Measurements from ENCODE around the gene CCT5. TPM values are rescaled to one million over a fixed set of nuclear protein-coding genes. Genes with fewer than 3 reads are reported as not detected.

Gene CCT5
- total RNA-seq, 1 donor from 2014 or later: 159 TPM

- no peak overlapping the region for H3K4me3 Mint-ChIP-seq (ENCODE audit: unreplicated experiment)
- H3K4me1 Mint-ChIP-seq (ENCODE audit: unreplicated experiment): peaks cover 8% of the 10 kb centered on the region
- peaks cover 2% of the 10 kb centered on the region for H3K36me3 Mint-ChIP-seq (ENCODE audit: unreplicated experiment)
- no peak for TF ChIP-seq CTCF (IDR thresholded peaks at IDR 0.05)
- DNase-seq (ENCODE audit: extremely low spot score, unreplicated experiment): no peak
- no peaks in the 10 kb centered on the region for H3K27me3 Mint-ChIP-seq (ENCODE audit: unreplicated experiment)
- no peaks in the 10 kb centered on the region for H3K9me3 Mint-ChIP-seq (ENCODE audit: unreplicated experiment)
- no peak overlapping the region for H3K27ac Mint-ChIP-seq (ENCODE audit: unreplicated experiment)
Measured at GRCh38 chr5:10219068-10219467, 31.0 kb upstream of the CCT5 start.

- Mint-ChIP-seq H3K4me3 (ENCODE audit: unreplicated experiment) (no peak overlapping the region), H3K9me3 (ENCODE audit: unreplicated experiment) (peaks cover 5% of the 10 kb centered on the region), H3K27me3 (ENCODE audit: unreplicated experiment) (no peaks in the 10 kb centered on the region), H3K36me3 (ENCODE audit: unreplicated experiment) (peaks cover 7% of the 10 kb centered on the region), H3K27ac (ENCODE audit: unreplicated experiment) (no peak overlapping the region), H3K4me1 (ENCODE audit: unreplicated experiment) (peaks cover 8% of the 10 kb centered on the region)
- TF ChIP-seq CTCF (IDR thresholded peaks at IDR 0.05): peak; percentile 22
- DNase-seq (ENCODE audit: extremely low spot score, unreplicated experiment): no peak
Measured at GRCh38 chr5:10220248-10220647, 29.8 kb upstream of the CCT5 start.

- no peak overlapping the region for H3K27ac Mint-ChIP-seq (ENCODE audit: unreplicated experiment)
Measured at GRCh38 chr5:10222326-10222725, 27.8 kb upstream of the CCT5 start.

GRCh38 chr5:10227379-10227778 lies 22.7 kb upstream of the CCT5 start:
- Mint-ChIP-seq H3K27me3 (ENCODE audit: unreplicated experiment) (no peaks in the 10 kb centered on the region), H3K27ac (ENCODE audit: unreplicated experiment) (no peak overlapping the region), H3K36me3 (ENCODE audit: unreplicated experiment) (peaks cover 21% of the 10 kb centered on the region), H3K4me3 (ENCODE audit: unreplicated experiment) (no peak overlapping the region), H3K9me3 (ENCODE audit: unreplicated experiment) (peaks cover 8% of the 10 kb centered on the region), H3K4me1 (ENCODE audit: unreplicated experiment) (peaks cover 13% of the 10 kb centered on the region)
- TF ChIP-seq CTCF (IDR thresholded peaks at IDR 0.05): no peak
- peak; percentile 32 for DNase-seq (ENCODE audit: extremely low spot score, unreplicated experiment)

More at GRCh38 chr5:10222326-10222725, 27.8 kb upstream of the CCT5 start:
- Mint-ChIP-seq H3K4me1 (ENCODE audit: unreplicated experiment) (peaks cover 8% of the 10 kb centered on the region), H3K9me3 (ENCODE audit: unreplicated experiment) (peaks cover 8% of the 10 kb centered on the region), H3K4me3 (ENCODE audit: unreplicated experiment) (no peak overlapping the region), H3K27me3 (ENCODE audit: unreplicated experiment) (no peaks in the 10 kb centered on the region), H3K36me3 (ENCODE audit: unreplicated experiment) (peaks cover 18% of the 10 kb centered on the region)
- DNase-seq (ENCODE audit: extremely low spot score, unreplicated experiment): peak; percentile 65
- no peak for TF ChIP-seq CTCF (IDR thresholded peaks at IDR 0.05)

- Mint-ChIP-seq H3K4me1 (ENCODE audit: unreplicated experiment) (peaks cover 13% of the 10 kb centered on the region), H3K4me3 (ENCODE audit: unreplicated experiment) (no peak overlapping the region), H3K27me3 (ENCODE audit: unreplicated experiment) (no peaks in the 10 kb centered on the region), H3K27ac (ENCODE audit: unreplicated experiment) (no peak overlapping the region), H3K36me3 (ENCODE audit: unreplicated experiment) (peaks cover 21% of the 10 kb centered on the region), H3K9me3 (ENCODE audit: unreplicated experiment) (peaks cover 8% of the 10 kb centered on the region)
- TF ChIP-seq CTCF (IDR thresholded peaks at IDR 0.05): no peak
- no peak for DNase-seq (ENCODE audit: extremely low spot score, unreplicated experiment)
Measured at GRCh38 chr5:10228288-10228687, 21.8 kb upstream of the CCT5 start.
